GM21423 (cell line): ENCODE results near the gene PUS10.

Experiments used
- ATAC-seq: cut with Tn5 transposase; IDR thresholded peaks from one replicate; pipeline ENCODE4 v1.9.1; 2021; ENCODE audit warnings: mild to moderate bottlenecking, moderate library complexity; ENCODE audit not compliant: unreplicated experiment

Gene PUS10

DNA sequence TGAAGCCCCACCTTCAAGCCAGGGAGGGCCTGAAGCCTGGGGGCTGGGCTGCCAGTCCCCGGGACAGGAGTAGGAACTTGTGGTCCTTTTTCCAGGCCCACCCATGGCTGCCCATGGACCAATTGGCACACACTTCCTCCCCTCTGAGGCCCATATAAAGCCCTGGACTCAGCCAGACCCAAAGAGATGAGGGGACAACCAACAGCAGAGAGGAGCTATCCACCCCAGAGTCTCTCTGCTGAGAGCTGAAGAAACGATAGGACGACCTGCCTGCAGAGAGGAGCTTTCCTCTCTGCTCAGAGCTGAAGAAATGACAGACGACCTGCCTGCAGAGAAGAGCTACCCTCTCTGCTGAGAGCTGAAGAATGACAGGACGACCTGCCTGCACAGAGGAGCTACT lies 44.4 kb downstream of the PUS10 start:
- ATAC-seq = no peak

DNA sequence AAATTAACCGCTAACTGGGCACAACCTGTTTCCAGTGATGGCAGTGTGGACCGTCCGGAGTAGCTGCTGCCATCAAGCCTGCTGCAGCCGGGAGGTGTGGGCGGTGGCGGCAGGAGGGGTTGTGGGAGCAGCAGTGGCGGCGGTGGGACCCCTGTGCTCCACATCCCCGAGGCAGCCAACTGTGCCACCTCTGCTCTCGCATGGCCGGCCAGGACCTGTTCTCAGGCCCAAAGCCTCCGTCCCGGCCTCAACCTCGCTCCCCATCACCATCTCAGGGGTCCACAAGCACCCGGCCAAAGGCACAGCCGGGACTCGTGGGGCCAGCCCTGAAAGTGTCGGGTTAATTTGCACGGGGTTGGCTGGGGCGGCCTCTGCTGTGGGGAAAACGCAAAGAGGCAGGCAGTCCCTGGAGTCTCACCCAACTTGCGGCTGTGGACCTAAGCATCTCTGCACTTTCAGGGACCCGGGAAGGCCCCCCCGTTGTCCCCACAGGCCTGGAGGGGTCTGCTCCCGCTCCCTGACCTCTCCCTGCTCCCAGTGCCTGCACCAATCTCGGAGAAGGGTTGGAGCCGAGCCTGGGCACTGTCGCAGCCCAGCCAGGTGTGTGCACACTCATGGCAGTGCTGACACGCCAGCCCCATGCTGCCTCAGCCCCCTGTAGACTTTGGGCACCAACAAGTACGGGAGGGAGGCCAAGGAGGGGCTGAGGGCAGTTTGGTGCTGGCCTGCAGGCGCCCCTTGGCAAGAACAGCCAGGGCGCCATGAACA lies 45.0 kb downstream of the PUS10 start:
- no peak for ATAC-seq

DNA sequence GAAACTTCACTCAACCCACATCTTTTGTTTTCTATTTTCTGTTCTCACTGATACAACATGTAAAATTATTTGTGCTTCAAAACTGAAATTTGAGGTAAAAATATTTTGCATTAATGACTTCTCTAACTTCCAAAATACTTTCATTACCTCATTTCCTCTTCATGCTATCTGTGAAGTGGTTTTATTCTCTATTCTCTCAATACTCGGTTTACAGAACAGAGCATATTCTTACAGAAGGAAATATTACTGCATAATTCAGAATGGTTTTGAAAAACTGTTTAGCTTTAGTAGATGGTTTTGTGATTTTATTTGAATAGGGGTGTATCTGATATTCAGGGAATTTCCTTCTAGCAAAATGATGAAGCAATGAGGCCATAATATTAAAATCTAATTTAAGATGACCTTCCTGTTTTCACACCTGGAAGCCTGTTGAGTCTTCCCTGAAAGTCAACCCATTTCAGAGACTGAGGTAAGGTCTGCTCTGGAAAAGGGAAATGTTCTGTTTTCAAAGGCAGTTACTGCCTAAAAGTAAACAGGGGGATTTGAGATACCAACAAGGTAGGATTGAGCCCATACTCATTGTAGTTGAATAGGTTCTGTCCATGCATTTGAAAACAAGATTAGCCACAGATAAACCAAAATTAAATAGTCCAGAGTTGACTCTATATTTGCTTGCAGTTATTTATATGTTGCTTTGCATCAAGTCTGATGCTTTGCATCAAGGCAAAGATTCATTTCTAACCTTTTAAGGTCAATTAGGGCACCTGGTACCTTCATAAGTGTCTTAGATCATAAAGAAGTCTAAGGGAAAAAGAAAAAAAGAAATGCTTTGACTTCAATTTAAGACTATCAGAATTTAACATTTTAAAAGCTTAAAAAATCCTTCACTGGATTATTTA lies 51.3 kb downstream of the PUS10 start:
- ATAC-seq = peak; percentile 61

DNA sequence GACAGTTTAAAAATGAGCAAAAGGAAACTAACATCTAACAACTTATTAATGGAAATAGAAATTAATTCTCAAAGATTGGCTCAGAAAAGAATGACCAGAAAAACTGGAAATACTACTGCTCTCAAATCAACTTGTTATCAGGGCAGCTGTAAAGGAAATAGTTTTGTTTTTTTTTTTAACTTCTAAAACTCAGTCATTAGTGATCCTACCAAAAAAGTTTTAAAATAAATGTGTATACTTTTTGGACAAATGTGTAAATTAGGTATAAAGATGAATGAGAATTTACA lies 52.6 kb downstream of the PUS10 start:
- no peak for ATAC-seq

DNA sequence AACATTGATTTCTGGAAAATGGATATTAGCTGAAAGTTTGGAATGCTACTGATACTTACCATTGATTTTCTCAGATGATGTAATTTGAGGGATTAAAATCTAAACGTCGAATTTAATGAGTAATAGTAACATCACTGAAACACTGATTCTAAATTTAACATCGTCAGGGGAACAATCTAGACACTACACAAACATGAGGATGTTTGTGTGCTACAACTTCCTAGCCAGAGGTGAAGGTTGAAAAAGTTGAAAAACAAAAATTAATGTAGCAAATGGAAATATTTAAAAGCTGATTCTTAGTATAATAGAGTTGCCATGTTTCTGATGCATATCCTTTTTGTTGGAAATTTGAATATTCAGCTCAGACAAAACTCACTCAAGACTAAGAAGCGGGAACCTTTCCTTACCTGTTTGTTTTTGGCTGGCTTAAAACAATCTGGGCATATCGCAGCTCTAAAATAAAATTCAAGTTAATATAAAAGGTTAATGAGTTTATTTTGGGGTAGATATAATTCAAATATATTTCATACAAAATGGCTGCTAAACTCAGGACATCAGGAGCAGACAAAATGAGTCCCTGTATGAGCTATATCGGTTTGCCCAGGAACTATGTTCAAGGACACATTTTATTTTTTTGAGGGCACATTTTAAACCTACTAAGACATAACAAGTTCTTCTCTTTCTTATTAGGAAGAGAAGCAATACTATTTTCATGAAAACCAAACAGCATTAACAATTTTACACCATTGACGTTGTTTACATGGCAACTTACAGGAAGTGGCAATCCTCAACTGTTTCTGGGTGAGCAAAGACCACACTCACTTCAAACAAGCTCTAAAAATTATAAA lies 53.2 kb downstream of the PUS10 start:
- ATAC-seq = no peak

DNA sequence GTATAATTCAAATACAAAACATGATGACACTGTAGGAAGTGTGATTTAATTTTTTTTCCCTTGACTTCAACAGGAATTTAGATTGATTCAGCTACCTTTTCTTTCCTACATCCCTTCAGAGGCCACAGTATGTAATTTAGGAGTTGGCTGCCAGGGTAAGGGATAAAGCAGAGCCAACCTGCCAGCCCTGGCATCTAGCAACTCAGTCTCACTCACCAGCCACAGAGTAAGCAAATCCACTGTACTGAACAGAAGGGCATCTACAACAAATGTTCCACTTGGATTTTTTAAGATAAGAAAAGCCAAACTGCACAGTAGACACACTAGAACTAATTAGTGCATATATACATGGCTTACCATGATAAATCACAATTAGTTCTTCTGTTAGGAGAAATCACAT lies 54.9 kb downstream of the PUS10 start:
- ATAC-seq = no peak

DNA sequence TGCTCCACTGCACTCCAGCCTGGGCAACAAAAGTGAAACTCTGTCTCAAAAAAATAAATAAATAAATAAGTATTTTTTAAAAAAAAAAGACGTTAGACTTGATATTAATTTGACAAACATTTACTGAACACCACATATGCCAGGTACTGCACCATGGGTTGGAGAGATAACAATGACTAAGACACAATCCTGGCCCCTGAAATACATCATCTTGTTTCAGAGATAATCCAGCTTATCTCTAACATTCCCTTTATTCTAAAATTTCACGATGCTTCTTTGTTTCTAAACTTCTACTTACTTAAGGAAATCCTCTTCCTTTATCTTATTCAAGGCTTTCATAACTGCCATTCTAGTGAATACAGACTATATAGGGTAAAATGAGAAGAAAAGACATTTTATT lies 55.5 kb downstream of the PUS10 start:
- no peak for ATAC-seq

DNA sequence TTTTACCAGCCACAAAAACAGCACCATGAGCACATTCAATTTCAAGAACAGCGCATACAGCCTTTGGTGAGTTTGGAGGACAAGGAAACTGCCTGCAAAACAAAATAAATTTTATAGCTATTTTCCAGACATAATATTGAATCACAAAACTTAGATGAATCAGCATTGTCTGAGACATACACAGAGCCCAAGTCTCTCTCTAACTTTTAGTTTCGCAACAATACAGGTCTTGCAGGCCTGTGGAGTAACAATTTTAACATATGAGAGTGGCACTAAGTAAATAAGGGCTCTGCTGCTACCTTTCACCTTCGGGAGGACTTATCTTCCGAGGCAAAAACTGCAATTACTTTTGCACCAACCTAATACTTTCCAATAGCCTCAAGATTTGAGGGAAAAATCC lies 56.6 kb downstream of the PUS10 start:
- ATAC-seq = no peak

DNA sequence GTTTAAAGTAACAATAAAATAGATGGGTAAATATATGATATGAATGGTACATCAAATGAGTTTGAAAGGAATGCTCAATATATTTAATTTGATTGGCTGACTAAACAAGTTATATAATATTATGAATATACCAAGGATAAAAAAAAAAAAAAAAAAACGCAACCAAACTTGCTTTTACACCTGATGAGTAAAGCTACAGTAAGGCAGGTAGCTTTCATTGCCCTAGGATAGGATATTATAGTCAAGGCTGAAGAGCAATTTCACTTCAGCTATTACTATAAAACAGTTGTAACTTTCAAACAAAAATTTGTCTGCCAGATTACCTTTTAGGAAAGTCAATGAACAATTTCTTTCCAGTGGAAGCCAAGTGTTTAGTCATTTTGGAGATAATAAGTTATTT lies 57.3 kb downstream of the PUS10 start:
- no peak for ATAC-seq

DNA sequence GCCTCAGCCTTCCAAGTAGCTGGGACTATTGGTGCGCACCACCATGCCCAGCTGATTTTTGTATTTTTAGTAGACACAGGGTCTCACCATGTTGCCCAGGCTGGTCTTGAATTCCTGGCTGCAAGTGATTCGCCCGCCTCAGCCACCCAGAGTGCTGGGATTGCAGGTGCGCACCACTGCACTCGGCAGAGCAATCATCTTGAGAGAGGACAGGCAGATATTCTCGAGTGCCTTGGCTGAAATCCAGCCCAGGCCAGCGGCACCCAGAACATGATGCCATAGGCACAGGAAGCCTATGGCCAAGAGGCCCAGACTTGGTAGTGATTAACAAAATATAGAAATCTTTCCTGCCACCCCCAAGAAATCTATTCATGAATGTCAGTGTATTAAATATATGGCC lies 58.6 kb downstream of the PUS10 start:
- ATAC-seq = no peak

DNA sequence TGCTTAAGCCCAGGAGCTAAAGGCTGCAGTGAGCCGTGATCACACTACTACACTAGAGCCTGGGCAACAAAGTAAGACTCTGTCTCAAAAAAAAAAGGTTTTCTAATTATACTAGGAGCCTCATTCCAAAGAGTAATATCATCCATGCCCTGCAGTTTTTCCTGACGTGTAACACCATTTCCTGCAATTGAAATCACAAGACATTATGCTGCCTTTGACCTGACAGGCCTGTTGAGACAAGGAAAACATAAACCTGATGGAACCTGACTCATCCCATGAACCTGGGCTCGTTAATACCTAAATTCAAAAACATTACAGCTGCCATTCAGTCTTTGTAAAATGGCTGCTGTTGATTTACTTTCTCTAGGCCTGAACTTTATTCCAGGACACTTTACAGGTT lies 59.3 kb downstream of the PUS10 start:
- no peak for ATAC-seq

DNA sequence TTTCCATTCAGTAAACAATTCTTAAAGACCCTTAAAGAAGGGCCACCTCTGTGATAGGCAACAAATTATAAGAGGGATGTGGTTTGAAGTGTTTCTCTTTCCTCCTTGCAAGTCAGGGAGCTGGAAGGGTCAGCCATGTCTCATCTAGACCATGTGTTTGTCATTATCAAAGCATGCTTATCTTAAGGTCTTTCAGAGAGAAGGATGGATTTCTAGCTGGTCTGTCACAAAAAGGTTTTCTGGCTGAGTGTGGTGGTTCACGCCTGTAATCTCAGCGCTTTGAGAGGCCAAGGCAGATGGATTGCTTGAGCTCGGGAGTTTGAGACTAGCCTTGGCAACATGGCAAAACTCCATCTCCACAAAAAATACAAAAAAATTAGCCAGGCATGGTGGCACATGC lies 59.7 kb downstream of the PUS10 start:
- ATAC-seq = no peak

DNA sequence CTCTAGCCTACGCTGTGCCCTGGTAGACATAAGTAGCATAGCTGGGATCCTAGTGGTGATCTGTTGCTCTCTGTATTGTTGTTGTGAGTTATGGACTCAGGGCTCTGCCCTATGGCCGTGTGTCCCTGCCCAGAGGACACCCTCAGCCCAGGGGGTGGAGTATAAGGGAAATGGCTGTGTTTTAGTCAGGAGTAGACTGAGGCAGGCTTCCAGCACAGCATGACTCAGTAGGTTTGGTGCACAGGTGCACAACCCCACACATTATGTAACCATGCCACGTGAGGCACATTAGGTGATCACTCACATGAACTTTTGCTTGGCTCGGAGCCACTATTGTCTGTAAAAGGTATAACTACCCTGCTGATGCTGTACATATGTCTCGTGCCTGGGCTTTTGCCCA lies 60.4 kb downstream of the PUS10 start:
- ATAC-seq = no peak

DNA sequence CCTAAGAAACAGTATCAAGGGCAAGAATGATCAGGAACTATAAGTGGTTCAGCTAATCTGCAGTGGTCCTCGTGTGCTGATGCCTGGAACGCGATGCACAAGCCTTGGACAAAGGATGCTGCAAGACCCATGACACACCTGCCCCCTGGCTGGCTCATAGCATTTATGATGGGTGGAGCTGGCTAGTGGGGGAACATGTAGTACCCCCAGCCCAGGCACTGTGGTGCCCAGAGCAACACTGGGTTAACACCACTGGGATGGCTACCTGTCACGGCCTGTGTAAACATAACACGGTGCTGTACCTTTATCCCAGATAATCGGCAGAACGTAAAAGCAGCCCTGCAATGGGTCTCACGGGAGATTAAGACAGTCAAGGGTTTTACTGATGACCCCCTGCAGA lies 60.8 kb downstream of the PUS10 start:
- ATAC-seq = no peak

DNA sequence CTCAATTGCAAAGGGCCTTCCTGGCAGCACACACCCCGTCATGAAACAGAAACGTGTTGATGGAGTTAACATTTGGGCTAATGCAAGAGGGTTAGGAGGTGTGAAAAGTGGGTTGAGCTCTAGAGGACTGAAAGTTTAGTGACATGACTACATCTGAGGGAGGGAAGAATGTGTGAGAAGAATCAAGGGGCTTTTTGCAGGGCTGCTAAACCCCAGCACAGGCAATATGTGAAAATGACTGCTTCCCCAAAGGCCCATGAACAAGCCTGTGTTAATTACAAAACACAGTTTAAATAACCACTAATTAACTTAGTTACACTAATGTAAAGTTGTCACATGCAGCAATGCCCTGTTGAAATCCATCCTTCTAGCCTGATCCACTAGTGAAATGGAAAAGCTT lies 63.9 kb downstream of the PUS10 start:
- ATAC-seq = no peak

DNA sequence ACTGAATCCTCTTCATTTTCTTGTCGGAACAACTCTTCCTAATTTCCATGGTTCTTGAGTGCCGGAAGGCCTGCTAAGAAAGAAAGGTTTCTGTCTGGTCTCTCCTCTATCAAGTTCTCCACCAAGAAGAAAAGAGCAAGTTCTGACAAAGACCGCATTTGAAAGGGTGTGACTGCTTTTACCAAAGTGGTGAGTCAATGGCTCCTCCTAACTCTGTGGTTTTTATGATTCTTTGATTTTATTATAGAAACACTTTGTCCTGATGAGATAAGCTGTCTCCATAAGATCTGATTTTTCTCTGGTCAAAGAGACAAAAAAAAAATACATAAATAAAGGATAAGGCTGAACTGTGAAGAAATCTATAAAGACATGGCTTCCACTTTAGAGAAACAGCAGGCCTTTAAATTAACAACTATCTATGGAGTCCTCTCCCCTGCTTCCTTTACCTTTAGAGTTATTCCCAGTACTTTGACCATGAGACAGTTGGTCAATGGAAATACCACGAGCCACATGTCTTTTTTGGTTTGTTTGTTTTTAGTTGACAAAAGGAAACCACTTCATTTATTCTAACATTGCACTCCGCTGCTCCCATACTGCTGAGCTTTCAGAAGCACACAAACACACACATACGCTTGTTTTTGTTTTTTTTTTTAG lies 69.0 kb downstream of the PUS10 start:
- no peak for ATAC-seq

DNA sequence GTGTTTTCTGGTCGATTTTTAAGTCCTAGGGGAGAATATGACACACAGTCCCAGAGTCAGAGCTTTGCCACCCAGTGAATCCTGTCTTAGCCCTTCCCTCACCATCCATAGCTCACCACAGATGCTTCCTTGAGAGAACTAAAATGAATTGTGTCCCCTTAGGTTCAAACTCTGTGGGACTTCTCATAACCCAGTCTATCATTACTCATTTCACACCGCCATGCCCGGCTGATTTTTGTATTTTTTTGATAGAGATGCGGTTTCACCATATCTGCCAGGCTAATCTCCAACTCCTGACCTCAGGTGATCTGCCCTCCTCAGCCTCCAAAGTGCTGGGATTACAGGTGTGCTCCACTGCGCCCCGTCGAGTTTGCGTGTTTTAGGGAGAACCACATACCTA lies 69.9 kb downstream of the PUS10 start:
- no peak for ATAC-seq

DNA sequence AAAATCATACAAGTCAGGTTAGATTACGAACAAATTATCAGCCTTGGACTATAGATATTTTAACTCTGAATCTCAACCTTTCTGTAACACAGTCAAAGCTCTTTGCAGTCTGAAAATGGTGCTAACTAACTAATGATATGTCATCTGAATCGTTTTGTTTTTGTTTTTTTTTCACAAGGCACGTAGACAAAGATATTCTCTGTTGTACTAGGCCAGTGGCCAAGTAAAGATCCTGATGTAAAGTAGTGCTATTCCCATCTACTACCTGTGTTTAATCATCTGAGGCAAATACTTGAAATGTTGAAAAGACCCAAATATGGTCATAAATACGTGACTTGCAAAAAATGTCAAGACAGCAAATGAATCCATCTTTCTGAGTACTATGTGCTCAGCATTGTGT lies 71.0 kb downstream of the PUS10 start:
- ATAC-seq = no peak

DNA sequence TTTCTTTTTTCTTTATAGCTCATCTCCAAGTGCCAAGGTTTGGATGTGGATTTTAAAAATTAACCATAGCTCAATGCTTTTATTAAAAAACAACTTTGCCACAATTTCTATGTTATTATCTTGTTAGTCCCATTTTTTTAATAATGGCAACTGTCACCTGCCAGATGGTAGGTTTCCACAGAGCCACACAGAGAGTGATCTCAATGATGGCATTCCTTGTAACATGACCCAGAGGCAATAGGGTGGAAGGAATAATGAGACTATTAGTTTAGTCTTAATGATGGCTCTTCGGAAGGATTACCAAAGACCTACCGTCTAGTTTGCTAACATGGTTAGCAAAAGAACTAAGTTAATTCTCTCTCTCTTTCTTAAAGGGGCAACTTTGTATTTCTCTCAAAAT lies 72.7 kb downstream of the PUS10 start:
- no peak for ATAC-seq

DNA sequence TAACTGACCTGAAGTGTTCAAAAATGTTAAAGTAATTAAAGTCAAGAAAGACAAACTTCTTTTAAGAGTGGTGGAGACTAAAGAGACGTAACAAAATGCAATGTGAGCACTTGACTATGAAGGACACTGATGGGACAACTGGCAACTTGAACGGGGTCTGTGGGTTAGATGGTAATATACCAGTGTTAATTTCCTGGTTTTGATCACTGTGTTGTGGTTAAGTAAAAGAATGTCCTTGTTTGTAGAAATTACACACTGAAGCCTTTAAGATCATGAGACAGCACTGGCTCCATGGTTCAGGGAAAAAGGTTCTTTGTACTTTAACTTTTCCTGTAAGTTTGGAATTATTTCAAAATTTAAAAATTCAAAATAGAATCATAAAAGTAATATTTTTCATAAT lies 78.4 kb downstream of the PUS10 start:
- ATAC-seq = no peak

DNA sequence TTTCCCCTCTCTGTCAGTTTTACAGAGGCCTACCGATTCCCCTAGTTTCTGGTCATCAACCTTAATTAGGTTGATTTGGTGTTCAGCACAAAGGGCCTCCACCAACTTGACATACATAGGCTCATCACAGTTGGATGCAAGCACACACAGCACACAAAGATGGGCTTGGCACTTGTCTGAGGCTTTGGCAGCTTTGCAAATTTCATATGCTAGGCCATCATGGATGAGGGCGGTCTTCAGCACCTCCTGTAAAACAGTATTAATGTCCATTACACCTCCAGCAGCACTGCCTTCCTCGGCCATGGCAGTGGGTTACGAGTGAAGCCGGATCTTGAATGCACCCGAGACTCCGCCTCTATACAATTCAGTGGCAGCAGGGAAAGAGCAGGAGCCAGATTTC lies 79.8 kb downstream of the PUS10 start:
- ATAC-seq = no peak
